HEK293 (cell line): ENCODE measurements around the gene PTPRK.

Experiments used
- CTCF ChIA-PET: fragments of 350-600 bp; formaldehyde crosslinking; extraction: SDS; loops from one replicate; lab custom pipeline; 2021; ENCODE audit warnings: antibody characterized with exemption; lab: Yijun Ruan, JAX
- POLR2A ChIA-PET: fragments of 300-600 bp; formaldehyde crosslinking; extraction: SDS; loops from one replicate; lab custom pipeline; 2020; ENCODE audit warnings: antibody characterized with exemption, inconsistent platforms; lab: Yijun Ruan, JAX
- H3K27ac ChIP-seq: fragments of 200-500 bp; sonication (Bioruptor generic); 2 replicates; pipeline ENCODE4 v1.5.1; 2014; ENCODE audit warnings: low read depth, low read length, control low read depth, inconsistent platforms; ENCODE audit errors: extremely low read depth
- H3K36me3 ChIP-seq, 2 experiments: fragments of 200-500 bp in 1 of 2; sonication (Bioruptor generic) in 1 of 2; 1 replicate in 1 of 2; 2 replicates in 1 of 2; pipeline ENCODE4 v1.5.1; 2014 to 2017; ENCODE audit warnings: inconsistent platforms in 2 of 2, low read length in 2 of 2; ENCODE audit not compliant: control insufficient read depth in 2 of 2, insufficient read depth in 1 of 2
- H3K4me1 ChIP-seq: fragments of 200-500 bp; sonication (Bioruptor generic); 2 replicates; pipeline ENCODE4 v1.5.1; 2014; ENCODE audit warnings: mild to moderate bottlenecking, low read length, inconsistent platforms; ENCODE audit not compliant: control insufficient read depth, insufficient read depth
- H3K4me3 ChIP-seq: 2 replicates; pipeline ENCODE4 v1.5.1; 2011; ENCODE audit warnings: low read depth, mild to moderate bottlenecking, control low read depth, low read length, moderate library complexity
- H3K9me3 ChIP-seq: fragments of 200-500 bp; sonication (Bioruptor generic); 2 replicates; pipeline ENCODE4 v1.5.1; 2014; ENCODE audit warnings: low read depth, low read length, inconsistent platforms; ENCODE audit not compliant: control insufficient read depth, insufficient read depth
- BCL11A ChIP-seq: fragments of 450-650 bp; formaldehyde crosslinking; IDR thresholded peaks from 2 replicates; pipeline ENCODE4 v1.5.1; 2016; ENCODE audit warnings: low read depth, missing biosample characterization, missing genetic modification characterization
- GLI2 ChIP-seq: fragments of 450-650 bp; formaldehyde crosslinking; IDR thresholded peaks from 2 replicates; pipeline ENCODE4; 2017; ENCODE audit warnings: missing biosample characterization, missing genetic modification characterization, low read depth, borderline replicate concordance
- INSM2 ChIP-seq: fragments of 450-650 bp; formaldehyde crosslinking; IDR thresholded peaks from 2 replicates; pipeline ENCODE4 v1.5.1; 2016; ENCODE audit warnings: missing biosample characterization, missing genetic modification characterization
- KLF8 ChIP-seq: fragments of 450-650 bp; formaldehyde crosslinking; IDR thresholded peaks from 2 replicates; pipeline ENCODE4 v1.5.1; 2016; ENCODE audit warnings: missing biosample characterization, missing genetic modification characterization
- MZF1 ChIP-seq: fragments of 450-650 bp; formaldehyde crosslinking; IDR thresholded peaks from 2 replicates; pipeline ENCODE4 v1.5.1; 2017; ENCODE audit warnings: missing biosample characterization, missing genetic modification characterization, borderline replicate concordance
- OSR2 ChIP-seq: fragments of 450-650 bp; formaldehyde crosslinking; IDR thresholded peaks from 2 replicates; pipeline ENCODE4 v1.5.1; 2016; ENCODE audit warnings: missing biosample characterization, missing genetic modification characterization
- PRDM6 ChIP-seq: fragments of 450-650 bp; formaldehyde crosslinking; IDR thresholded peaks from 2 replicates; pipeline ENCODE4 v1.5.1; 2017; ENCODE audit warnings: missing biosample characterization, missing genetic modification characterization
- SCRT1 ChIP-seq: fragments of 450-650 bp; formaldehyde crosslinking; IDR thresholded peaks from 2 replicates; pipeline ENCODE4 v1.5.1; 2016; ENCODE audit warnings: missing biosample characterization, missing genetic modification characterization, borderline replicate concordance
- SP7 ChIP-seq: fragments of 450-650 bp; formaldehyde crosslinking; IDR thresholded peaks from 2 replicates; pipeline ENCODE4 v1.5.1; 2016; ENCODE audit warnings: missing biosample characterization, missing genetic modification characterization
- WT1 ChIP-seq: fragments of 450-650 bp; formaldehyde crosslinking; IDR thresholded peaks from 2 replicates; pipeline ENCODE4 v1.5.1; 2016; ENCODE audit warnings: missing biosample characterization, missing genetic modification characterization
- ZFHX2 ChIP-seq: fragments of 450-650 bp; formaldehyde crosslinking; conservative IDR thresholded peaks from 2 replicates; pipeline ENCODE4 v1.5.1; 2016; ENCODE audit warnings: missing biosample characterization, missing genetic modification characterization
- ZFP37 ChIP-seq: fragments of 450-650 bp; formaldehyde crosslinking; IDR thresholded peaks from 2 replicates; pipeline ENCODE4 v1.5.1; 2016; ENCODE audit warnings: missing biosample characterization, missing genetic modification characterization
- ZNF248 ChIP-seq: fragments of 450-650 bp; formaldehyde crosslinking; IDR thresholded peaks from 2 replicates; pipeline ENCODE4 v1.5.1; 2017; ENCODE audit warnings: missing biosample characterization, missing genetic modification characterization
- ZNF311 ChIP-seq: fragments of 450-650 bp; formaldehyde crosslinking; IDR thresholded peaks from 2 replicates; pipeline ENCODE4 v1.5.1; 2017; ENCODE audit warnings: missing biosample characterization, missing genetic modification characterization, borderline replicate concordance
- ZNF350 ChIP-seq: fragments of 450-650 bp; formaldehyde crosslinking; IDR thresholded peaks from 2 replicates; pipeline ENCODE4 v1.5.0; 2017; ENCODE audit warnings: missing biosample characterization, mild to moderate bottlenecking, missing genetic modification characterization
- ZNF366 ChIP-seq: fragments of 450-650 bp; formaldehyde crosslinking; conservative IDR thresholded peaks from 2 replicates; pipeline ENCODE4 v1.5.1; 2016; ENCODE audit warnings: missing biosample characterization, missing genetic modification characterization
- ZNF416 ChIP-seq: fragments of 450-650 bp; formaldehyde crosslinking; IDR thresholded peaks from 2 replicates; pipeline ENCODE4 v1.5.1; 2016; ENCODE audit warnings: missing biosample characterization, missing genetic modification characterization
- ZNF426 ChIP-seq: fragments of 450-650 bp; formaldehyde crosslinking; IDR thresholded peaks from 2 replicates; pipeline ENCODE4 v1.5.1; 2017; ENCODE audit warnings: missing biosample characterization, missing genetic modification characterization, mild to moderate bottlenecking, inconsistent platforms, moderate library complexity
- ZNF510 ChIP-seq: fragments of 450-650 bp; formaldehyde crosslinking; IDR thresholded peaks from 2 replicates; pipeline ENCODE4 v1.5.1; 2018; ENCODE audit warnings: mild to moderate bottlenecking, missing genetic modification characterization, missing biosample characterization; ENCODE audit not compliant: insufficient replicate concordance
- ZNF555 ChIP-seq: fragments of 450-650 bp; formaldehyde crosslinking; conservative IDR thresholded peaks from 2 replicates; pipeline ENCODE4 v1.5.1; 2017; ENCODE audit warnings: missing biosample characterization, mild to moderate bottlenecking, missing genetic modification characterization, inconsistent platforms
- ZNF777 ChIP-seq: fragments of 450-650 bp; formaldehyde crosslinking; IDR thresholded peaks from 2 replicates; pipeline ENCODE4 v1.5.1; 2017; ENCODE audit warnings: missing biosample characterization, missing genetic modification characterization, borderline replicate concordance
- TF ChIP-seq, protein P1 (sequence below): fragments of 450-650 bp; formaldehyde crosslinking; IDR thresholded peaks from 2 replicates; pipeline ENCODE4 v1.5.1; 2016; ENCODE audit warnings: missing biosample characterization, missing genetic modification characterization
- TF ChIP-seq, protein P2 (sequence below): fragments of 450-650 bp; formaldehyde crosslinking; IDR thresholded peaks from 2 replicates; pipeline ENCODE4 v1.5.1; 2016; ENCODE audit warnings: missing biosample characterization, missing genetic modification characterization
- TF ChIP-seq, protein P3 (sequence below): fragments of 450-650 bp; formaldehyde crosslinking; IDR thresholded peaks from 2 replicates; pipeline ENCODE4 v1.5.1; 2016; ENCODE audit warnings: missing biosample characterization, missing genetic modification characterization
- TF ChIP-seq, protein P4 (sequence below): fragments of 450-650 bp; formaldehyde crosslinking; IDR thresholded peaks from 2 replicates; pipeline ENCODE4 v1.5.1; 2016; ENCODE audit warnings: missing biosample characterization, missing genetic modification characterization, low read depth
- TF ChIP-seq, protein P5 (sequence below): fragments of 450-650 bp; formaldehyde crosslinking; IDR thresholded peaks from 2 replicates; pipeline ENCODE4 v1.5.1; 2017; ENCODE audit warnings: missing biosample characterization, missing genetic modification characterization

PTPRK gene

GRCh38 chr6:128138694-128139093 is 381.7 kb downstream of the PTPRK start (continued):
- TF ChIP-seq SP7 (tag by site-specific recombination) (no peak), SCRT1 (tag by site-specific recombination) (no peak)
- TF ChIP-seq, protein P1, sequence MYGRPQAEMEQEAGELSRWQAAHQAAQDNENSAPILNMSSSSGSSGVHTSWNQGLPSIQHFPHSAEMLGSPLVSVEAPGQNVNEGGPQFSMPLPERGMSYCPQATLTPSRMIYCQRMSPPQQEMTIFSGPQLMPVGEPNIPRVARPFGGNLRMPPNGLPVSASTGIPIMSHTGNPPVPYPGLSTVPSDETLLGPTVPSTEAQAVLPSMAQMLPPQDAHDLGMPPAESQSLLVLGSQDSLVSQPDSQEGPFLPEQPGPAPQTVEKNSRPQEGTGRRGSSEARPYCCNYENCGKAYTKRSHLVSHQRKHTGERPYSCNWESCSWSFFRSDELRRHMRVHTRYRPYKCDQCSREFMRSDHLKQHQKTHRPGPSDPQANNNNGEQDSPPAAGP (tag by site-specific recombination), result no peak
- TF ChIP-seq, protein P2, sequence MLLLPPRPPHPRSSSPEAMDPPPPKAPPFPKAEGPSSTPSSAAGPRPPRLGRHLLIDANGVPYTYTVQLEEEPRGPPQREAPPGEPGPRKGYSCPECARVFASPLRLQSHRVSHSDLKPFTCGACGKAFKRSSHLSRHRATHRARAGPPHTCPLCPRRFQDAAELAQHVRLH (tag by site-specific recombination), result no peak

DNA sequence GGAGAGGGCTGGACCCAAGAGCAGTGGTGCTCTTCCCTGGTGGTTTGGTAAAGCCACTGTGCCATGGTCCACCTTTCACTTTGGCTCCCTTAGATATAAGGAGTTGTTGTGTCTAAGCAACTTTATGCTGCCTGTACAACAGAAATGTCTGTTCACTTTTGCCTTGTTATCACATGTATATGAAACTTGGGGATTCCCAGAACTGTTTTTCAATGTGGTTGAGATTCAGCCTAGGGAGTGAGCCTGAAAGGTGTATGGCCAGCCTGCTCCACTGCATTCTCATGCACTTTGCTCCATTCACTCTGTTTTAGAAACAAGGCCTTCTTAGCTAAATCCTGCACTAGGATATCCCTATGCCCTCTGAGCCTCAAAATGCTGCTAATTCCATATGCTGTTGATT is 385.1 kb downstream of the PTPRK start:
- POLR2A ChIA-PET, result no interaction called here
- no peak overlapping the region for H3K27ac ChIP-seq
- H3K36me3 ChIP-seq, result no peaks in the 10 kb centered on the region

GRCh38 chr6:128131566-128131965 is 388.8 kb downstream of the PTPRK start:
- no peak overlapping the region for H3K27ac ChIP-seq
- peaks cover 7% of the 10 kb centered on the region for H3K4me1 ChIP-seq
- H3K9me3 ChIP-seq, result no peaks in the 10 kb centered on the region
- no peak overlapping the region for H3K4me3 ChIP-seq
- CTCF ChIA-PET, result interaction anchor here (0.6 to 1.0 kb wide), 4 partner anchors 10 to 1112 kb away, joined by 3 to 4 read pairs (median 3); no protein-coding TSS in a partner anchor
- POLR2A ChIA-PET, result no interaction called here
- no peaks in the 10 kb centered on the region for H3K36me3 ChIP-seq
- peak; percentile 37; the same call in 1 of the 2 replicates for TF ChIP-seq OSR2 (tag by site-specific recombination)
- no peak for TF ChIP-seq ZNF416 (tag by site-specific recombination)
- TF ChIP-seq BCL11A (tag by site-specific recombination), result peak; percentile 58; the same call in 1 of the 2 replicates
- no peak for TF ChIP-seq ZFHX2 (tag by site-specific recombination)
- TF ChIP-seq ZNF366, result no peak
- TF ChIP-seq GLI2 (tag by site-specific recombination), result 0 out of 2 replicates have a peak, but pooled peaks have one; percentile 22
- TF ChIP-seq PRDM6 (tag by site-specific recombination), result peak; percentile 73
- TF ChIP-seq ZNF350, result peak; percentile 26; the same call in 1 of the 2 replicates
- TF ChIP-seq, protein P3, sequence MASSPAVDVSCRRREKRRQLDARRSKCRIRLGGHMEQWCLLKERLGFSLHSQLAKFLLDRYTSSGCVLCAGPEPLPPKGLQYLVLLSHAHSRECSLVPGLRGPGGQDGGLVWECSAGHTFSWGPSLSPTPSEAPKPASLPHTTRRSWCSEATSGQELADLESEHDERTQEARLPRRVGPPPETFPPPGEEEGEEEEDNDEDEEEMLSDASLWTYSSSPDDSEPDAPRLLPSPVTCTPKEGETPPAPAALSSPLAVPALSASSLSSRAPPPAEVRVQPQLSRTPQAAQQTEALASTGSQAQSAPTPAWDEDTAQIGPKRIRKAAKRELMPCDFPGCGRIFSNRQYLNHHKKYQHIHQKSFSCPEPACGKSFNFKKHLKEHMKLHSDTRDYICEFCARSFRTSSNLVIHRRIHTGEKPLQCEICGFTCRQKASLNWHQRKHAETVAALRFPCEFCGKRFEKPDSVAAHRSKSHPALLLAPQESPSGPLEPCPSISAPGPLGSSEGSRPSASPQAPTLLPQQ, result 0 out of 2 replicates have a peak, but pooled peaks have one; percentile 12
- no peak for TF ChIP-seq ZNF777 (tag by site-specific recombination)
- no peak for TF ChIP-seq ZNF510 (tag by site-specific recombination)
- TF ChIP-seq ZNF248, result no peak

More for the DNA sequence above, 385.1 kb downstream of the PTPRK start:
- TF ChIP-seq, protein P4, sequence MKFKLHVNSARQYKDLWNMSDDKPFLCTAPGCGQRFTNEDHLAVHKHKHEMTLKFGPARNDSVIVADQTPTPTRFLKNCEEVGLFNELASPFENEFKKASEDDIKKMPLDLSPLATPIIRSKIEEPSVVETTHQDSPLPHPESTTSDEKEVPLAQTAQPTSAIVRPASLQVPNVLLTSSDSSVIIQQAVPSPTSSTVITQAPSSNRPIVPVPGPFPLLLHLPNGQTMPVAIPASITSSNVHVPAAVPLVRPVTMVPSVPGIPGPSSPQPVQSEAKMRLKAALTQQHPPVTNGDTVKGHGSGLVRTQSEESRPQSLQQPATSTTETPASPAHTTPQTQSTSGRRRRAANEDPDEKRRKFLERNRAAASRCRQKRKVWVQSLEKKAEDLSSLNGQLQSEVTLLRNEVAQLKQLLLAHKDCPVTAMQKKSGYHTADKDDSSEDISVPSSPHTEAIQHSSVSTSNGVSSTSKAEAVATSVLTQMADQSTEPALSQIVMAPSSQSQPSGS (tag by site-specific recombination), result no peak
- TF ChIP-seq MZF1 (tag by site-specific recombination) (no peak), KLF8 (no peak), ZNF416 (tag by site-specific recombination) (no peak), ZFP37 (tag by site-specific recombination) (no peak), ZNF426 (tag by site-specific recombination) (no peak), ZNF555 (tag by site-specific recombination) (no peak), INSM2 (tag by site-specific recombination) (no peak), WT1 (tag by site-specific recombination) (no peak), ZNF311 (tag by site-specific recombination) (no peak)
- TF ChIP-seq, protein P5, sequence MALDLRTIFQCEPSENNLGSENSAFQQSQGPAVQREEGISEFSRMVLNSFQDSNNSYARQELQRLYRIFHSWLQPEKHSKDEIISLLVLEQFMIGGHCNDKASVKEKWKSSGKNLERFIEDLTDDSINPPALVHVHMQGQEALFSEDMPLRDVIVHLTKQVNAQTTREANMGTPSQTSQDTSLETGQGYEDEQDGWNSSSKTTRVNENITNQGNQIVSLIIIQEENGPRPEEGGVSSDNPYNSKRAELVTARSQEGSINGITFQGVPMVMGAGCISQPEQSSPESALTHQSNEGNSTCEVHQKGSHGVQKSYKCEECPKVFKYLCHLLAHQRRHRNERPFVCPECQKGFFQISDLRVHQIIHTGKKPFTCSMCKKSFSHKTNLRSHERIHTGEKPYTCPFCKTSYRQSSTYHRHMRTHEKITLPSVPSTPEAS (tag by site-specific recombination), result no peak
- no peak overlapping the region for H3K4me3 ChIP-seq
- CTCF ChIA-PET, result no interaction called here
- H3K4me1 ChIP-seq, result peaks cover 7% of the 10 kb centered on the region
- no peaks in the 10 kb centered on the region for H3K9me3 ChIP-seq
